HG03045 (cell line): Measurements from ENCODE around the gene RPL23.

Experiments
- ATAC-seq: cut with Tn5 transposase; IDR thresholded peaks from one replicate; pipeline ENCODE4 v1.9.1; 2021; ENCODE audit warnings: mild to moderate bottlenecking, moderate library complexity; ENCODE audit not compliant: unreplicated experiment

RPL23 gene

DNA sequence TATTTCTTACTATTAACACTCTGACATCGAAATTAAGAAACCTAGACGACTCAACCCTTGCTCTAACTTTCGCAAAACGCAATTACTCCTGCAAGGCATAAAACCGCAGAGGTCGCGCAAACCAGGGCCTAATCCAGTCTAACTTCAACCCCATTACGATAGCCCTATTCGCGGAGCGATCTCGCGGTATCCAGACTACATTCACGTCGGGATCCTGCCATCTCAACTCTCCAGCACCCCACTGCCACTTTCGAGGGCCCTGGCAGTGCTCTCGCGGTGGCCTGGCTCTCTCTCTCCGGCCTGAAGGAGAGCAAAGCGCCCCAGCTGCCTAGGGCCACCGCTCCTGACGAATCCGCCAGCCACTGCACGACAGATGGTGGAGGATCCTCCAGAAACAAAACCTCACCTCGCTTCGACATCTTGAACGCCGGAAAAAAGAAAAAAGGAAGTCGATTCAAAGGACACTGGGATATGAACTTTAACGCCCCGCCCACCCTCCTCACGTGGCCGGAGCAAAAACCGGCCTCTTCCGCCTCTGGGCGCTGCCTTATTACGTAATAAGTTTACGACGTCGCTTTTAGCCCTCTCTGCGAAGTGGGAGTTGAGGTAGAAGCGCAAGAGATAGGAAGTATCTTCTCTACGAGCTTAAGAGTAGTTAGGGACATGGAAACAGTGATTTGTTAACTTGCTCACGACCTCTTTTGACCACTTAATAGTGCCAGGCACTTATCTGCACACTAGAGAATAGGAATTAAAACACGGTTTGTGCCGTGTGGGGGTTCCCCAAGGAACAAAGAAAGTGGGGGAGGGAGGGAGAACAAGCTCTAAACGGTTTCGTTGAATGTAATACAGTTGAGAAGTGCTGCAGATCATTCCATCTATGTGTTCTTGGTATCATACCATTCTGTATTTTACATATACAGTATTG is at the start of gene RPL23:
Gene RPL23 (minus strand): TSS at position 430 of the 928 bp plus-strand sequence. CDS start 11 bp downstream, at position 419.
- peak; percentile 74 for ATAC-seq

DNA sequence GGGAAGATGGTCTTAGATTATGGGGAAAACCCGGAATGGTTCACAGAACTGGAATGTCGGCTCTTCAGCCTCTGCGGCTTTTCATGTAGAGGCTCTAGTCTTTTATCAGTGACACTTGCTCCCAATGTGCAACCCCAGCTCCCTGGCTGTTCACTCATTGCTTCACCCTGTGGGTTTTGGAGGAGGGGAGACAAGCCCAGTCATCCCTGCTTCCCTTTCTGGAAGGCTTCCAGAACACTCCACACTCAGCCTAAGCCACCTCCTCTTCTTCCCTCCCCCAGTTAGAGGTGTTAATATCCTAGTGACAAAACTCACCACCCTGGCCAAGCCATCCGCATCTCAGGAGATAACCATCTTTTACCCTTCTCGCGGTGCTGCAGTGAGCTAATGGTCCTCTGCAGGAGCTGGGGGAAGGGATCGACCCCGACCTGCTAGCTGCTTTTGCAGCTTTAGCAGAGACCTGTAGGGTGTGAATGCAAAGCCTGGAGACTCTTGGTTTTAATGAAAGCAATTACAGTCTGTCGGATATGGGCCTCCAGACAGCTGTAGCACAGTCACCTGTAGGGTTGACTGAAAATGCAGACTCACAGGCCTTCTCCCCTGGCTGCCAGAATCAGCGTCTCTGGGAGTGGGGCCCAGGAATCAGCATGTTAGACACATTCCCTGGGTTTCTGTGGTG is 47.6 kb upstream of the RPL23 start:
- ATAC-seq = no peak

DNA sequence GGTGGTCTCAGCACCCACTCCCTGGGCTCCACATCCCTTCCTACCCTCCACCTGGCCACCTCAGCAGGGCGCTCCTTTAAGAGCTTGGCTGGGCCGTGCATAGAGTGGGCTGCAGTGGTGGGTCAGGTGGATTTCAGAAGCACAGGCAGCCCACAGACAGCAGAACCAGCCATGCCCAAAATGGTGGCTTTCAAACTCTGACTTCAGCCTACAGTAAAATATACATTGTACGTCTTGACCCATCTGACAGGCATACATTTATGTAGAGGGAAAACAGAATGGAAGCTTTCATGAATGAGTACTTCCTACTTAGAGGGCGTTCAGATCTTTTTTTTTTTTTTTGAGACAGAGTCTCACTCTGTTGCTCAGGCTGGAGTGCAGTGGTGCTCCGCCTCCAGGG is 45.9 kb upstream of the RPL23 start:
- ATAC-seq = no peak

DNA sequence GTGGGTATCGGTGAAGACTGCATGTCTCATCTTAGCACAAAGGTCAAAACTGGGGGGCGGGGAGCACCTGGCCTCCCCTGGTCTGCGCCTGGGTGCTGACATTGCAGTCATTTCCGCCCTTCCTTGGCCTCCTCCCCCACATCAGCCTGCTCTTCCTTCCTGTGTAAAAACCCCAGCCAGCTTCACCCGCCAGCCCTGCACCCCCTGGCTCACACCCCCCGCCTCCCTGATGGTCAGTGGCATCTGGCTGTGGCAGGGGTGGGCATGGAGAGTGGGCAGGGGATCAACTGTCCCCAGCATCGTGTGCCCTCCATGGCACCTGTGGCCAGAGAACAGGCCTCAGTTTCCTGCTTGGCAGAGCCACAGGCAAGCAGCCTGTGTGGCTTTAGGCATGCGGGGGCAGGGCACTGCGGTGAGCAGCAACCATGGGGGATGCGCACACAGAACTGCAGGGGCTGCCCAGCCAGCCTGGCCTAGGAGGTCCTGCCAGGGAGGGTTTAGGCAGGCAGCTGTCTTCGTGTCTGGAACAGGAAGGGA is 45.4 kb upstream of the RPL23 start:
- peak; percentile 61 for ATAC-seq

DNA sequence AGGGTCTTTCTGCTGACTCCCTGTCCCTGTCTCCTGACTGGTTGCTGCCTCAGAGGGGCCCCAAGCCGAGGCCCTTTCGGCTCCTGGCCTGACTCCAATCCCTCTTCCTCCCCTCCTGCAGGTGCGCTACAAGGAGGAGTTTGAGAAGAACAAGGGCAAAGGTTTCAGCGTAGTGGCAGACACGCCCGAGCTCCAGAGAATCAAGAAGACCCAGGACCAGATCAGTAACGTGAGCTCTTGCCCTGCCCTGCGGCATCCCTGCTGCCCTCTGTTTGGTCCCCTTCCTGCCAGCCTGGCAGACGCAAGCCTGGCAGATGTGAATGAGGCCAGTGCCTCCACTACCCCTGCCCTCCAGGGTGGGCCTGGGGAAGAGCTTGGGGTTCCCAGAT is 44.8 kb upstream of the RPL23 start:
- peak; percentile 12 for ATAC-seq

DNA sequence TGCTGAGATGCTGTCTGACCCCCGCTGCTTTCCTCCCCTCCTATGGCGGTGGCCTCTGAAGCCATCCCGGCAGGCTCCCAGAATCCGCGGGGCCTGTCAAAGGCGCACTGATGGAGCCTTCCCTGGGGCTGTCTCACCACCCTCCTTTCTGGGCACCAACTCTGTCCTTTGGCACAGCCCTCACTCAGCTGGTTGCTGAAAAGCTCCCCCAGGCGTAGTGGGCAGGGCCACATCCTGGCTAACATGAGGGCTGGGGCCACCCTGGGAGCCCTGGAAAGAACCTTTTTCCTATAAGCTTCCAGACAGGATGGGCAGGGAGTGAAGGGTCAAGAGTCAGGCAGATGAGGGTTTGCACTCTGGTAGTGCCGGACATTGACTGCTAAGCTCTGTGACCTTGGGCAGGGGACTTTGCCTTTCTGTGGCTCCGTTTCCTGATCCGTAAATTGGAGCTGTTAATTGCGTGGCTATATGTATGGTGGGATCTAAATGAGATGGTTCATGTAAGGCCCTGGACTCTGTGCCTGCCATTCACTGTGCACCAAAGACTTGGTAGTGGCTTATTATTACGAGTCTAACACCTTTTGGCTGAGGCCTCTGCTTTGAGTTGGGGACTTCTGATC is 44.3 kb upstream of the RPL23 start:
- ATAC-seq = no peak

DNA sequence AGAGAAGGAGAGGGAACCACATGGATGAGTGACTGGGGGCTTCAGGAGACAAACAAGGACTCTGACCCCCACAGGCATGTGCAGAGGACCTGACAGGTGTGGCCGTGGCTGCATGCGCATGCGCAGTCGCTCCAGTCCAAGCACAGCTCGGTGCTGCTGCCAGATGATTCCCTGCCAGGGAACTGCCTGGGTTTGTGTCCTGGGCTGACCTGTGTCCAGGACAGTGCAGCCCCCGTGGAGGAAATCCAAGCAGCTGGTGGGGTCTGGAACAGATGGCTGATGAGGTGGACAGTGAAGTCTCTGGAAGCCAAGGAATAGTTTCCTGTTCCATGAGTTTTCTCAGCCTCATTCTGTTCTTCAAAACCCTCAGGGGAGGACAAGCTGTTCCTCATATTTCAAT is 43.7 kb upstream of the RPL23 start:
- ATAC-seq = no peak

DNA sequence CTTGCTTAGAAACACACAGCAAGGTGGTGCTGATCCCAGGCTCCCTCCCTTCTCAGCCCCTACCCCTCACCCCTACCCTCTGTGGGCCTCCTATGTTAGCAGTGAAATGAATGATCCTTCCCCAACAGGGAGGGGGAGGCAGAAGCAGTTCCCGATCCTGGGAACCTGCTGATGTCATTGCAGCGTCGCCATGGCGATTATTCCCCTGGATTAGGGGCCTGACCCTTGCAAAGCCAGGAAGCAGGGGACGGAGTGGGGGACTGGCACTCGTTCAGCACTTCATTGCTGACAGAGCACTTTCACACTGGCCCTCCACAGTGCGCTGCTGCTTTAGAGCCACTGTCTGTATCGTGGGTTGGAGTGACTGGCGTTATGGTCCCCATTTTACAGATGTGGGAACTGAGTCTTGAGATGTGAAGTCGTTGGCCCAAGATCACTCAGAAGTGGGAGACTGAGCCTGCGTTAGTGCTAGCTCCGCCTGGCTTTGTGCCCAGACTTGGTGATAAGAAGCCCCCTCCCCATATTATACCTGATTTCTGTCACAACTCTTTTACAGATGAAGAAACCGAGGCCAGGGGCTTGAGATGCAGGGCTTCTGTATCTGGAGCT is 42.9 kb upstream of the RPL23 start:
- ATAC-seq = no peak

DNA sequence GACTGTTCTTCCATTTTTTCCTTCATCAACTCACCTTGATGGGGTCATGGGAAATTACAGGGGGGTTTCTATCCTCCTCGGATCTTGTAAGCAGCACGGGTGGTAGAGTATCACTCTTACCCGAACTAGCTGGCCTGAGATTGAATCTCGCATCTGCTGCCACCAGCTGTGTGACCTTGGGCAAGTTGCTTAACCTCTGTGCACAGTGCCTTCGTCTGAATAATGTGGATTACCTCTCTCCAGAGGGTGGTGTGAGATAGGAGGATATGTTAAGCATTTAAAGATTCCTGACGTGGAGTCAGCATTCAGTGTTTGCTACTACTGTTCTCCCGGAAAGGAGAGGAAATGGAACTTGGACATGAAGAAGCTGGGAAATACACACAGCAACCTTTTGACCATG is 40.8 kb upstream of the RPL23 start:
- no peak for ATAC-seq

DNA sequence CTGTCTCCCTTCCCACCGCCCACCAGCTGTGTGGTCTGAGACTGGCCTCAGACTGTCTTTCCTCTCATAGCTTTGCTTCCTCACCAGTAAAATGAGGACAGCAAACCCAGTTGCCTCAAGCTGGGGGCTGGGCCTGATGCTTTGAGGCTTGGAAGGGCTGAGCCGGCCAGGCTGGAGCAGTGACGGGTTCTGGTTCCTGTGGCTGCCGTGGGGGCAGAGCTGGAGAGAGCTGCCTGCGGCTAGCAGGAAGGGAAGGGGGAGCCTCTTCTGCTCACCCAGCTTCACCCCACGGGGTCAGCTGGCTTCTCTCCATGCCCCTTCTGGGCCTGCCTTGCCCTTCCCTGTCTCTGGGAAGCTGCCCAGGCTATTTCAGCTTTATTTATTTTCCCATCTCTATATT is 40.1 kb upstream of the RPL23 start:
- ATAC-seq = no peak

DNA sequence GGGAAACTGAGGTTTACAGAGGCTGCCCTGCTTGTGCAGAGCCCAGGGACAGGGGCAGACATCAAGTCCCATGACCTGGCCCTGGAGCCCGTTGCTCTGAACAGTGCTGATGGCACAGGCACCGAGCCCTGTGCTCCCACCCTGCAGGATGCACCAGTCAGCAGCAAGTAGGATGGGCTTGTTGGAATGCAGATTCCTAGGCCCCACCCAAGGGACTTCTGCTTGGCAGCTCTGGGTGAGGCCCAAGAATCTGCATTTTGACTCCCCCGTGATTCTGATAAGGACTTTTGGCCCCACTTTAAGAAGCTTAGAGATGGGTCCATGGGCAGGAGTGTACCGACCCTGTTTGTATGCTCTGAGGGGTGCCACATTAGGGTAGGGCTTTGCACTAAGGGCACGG is 39.6 kb upstream of the RPL23 start:
- no peak for ATAC-seq

DNA sequence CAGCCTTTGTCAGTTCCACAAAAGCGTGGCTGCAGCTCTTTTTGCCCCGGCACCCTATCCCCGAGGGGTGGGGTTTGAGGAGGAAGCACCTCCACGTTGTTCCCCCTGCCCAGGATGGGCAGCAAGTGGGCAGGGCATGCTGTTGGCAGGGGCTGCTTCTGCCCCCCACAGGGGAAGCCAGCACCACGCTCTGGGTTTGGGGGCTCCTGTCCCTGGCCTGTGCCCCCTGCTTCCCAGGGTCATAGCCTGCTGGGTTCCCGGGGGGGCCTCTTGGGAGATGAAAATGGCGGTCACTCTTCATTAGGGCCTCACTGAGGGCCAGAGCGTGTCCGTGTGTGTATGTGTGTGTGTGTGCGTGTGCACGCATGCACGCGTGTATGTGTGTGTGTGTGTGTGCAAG is 39.1 kb upstream of the RPL23 start:
- no peak for ATAC-seq

DNA sequence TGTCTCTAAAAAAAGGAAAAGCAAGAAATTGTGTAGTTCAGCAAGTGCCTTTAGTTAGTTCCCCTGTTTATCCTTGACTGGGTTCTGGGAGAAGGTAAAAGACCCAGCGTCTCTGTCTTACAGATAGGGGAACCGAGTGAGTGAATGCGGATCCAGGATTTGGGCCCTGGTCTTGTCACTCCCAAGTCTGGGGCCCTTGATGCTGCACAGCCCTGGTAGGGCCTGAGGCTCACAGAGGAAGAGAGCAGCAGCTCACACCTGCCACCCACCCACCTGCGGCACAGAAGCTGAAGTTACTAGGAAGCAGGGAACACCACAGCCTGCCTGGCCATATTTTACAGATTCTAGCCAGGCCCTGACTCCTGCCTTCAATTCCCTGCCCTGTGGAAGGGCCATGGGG is 38.6 kb upstream of the RPL23 start:
- no peak for ATAC-seq

DNA sequence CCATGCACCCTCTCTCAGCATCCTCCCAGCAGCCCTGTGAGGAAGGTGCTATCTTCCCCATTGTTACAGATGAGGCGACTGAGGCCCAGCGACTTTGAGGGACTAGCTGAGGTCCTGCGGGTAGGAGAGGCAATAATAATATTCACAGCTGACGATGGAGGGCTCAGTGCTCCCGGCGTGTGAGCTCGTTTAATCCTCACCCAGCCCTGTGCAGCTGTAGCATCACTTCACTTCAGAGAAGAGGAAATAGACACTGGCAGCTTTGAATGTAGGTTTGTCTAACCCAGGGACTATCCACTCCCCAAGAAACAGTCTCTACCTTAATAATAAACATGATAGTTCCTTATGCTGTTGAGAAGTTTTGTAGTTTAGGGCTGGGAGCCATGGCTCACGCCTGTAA is 37.9 kb upstream of the RPL23 start:
- no peak for ATAC-seq

DNA sequence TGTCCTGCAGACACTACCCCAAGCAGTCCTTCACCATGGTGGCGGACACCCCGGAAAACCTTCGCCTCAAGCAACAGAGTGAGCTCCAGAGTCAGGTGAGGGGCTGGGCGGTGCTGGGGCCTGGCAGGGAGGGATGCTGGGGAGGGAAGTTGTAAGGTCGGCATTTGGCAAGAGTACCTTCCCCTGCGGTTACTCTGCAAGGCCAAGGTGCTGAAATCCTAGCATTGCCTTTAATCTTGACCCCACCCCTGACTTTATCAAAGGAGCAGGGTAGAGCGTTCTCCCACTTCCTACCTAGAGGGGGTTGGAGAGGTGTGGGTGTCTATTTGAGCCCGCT is 36.9 kb upstream of the RPL23 start:
- ATAC-seq = no peak

DNA sequence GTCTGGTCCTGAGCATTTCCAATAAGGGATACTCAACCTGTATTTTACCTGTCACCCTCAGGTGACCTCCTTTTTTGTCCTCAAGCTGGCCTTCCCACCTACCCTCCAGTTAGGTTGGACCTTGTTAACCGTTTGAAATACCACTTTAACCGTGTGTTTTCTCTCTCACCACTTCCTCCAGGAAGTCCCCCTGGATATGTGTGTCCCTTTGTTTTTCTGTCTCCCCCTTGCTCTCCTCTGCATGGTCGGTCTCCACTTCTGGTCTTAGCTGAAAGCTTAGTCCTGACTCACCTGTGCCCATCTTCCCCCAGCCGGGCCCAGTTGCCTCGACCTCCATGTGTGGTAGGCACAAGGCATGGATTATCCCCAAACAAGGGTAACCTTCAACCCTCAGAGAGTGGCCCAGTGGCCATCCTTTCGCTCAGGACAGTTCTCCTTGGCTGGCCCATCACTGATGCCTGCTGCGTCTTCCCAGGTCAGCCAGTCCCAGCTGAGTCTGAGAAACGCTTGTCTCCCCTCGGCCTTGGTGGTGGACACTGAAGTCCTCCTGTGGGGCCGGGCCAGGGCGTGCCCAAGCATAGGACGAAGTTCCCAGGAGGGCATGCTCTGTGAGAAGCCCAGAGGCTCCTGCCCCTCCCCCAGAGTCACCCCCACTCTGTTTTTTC is 36.4 kb upstream of the RPL23 start:
- no peak for ATAC-seq

DNA sequence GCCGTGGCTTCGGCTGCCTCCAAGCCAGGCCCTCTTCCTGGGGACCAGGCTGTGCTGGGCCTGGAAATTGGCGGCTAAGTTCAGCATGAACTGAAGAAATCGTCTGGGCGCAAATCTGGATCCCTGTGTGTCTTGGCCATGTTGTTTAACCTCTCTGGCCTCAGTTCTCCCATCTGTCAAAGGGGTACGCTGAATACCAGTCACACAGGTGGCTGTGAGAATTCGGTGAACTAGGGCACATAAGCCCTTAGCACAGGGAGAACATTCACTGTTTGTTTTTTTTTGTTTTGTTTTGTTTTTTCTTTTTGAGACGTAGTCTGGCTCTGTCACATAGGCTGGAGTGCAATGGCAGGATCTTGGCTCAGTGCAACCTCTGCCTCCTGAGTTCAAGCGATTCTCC is 35.3 kb upstream of the RPL23 start:
- no peak for ATAC-seq

DNA sequence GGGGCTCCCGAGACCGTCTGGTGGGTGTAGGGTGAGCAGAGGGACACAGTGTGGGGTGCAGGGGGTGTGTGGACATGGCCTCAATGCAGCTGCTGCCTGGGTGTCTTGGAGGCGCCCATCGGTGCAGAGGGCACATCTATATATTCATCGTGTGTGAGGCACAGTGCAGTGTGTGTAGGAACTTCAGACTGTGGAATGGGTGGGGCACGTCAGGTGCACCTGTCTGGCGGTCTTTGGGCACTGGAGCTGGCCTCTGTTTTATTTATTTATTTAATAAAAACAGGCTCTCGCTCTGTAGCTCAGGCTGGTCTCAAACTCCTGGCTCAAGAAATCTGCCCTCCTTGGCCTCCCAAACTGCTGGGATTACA is 33.1 kb upstream of the RPL23 start:
- ATAC-seq = no peak

DNA sequence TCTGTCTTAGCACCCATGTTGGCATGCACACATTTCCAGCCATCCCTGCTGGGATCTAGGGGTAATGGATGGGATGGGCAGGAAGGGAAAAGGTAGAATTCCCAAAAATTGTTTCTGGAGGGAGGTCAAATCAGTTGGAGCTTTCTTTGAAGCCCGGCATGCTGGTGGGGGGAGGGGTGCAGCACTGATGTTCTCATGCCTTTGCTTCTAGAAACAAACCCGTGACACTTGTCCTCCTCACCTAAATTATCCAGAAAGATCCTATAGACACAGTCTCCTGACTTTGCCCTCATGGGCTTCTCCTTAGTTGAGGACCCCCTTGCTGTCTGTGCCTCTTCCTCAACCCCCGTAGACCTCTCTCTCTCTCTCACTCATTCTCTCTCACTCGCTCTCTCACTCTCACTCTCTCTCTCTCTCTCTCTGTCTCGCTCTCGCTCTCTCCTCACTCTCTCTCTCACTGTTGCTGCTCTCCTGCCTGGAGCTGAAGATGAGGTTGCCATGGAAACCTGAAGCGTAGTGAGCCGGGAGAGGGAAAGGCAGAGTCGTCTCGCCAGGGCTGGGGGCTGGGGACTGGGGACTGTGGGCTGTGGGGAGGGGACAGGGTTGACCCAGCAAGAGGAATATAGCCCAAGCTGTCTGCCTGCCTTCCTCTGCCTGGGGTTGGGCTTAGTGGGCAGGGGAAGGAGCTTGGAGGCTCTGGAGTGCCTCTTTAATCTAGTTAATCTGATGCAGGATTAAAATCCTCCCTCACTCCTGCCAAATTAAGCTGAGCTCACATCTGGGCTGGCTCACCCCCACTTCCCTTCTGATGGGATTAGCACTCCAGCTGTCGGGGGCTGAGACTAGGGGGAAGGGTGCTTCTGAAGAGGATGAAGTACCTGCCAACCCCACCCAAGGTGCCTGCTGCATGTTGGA is 32.5 kb upstream of the RPL23 start:
- no peak for ATAC-seq
